Cardiac fibroblast (primary cell): ENCODE results near the gene HOXD8.
A peak's percentile ranks its signal among the peaks of the same experiment; 100 is the strongest.

Experiments
- DNase-seq, 2 donors: peaks; one replicate each; pipeline versions ENCODE4 v3.0.0 to v3.0.0-alpha.2; 2010; ENCODE audit warnings: low read depth in 2 of 2
- H3K4me3 ChIP-seq, 2 donors: replicated peaks in 1 of 2; 1 replicate in 1 of 2; 2 replicates in 1 of 2; pipeline ENCODE4 v1.5.1; 2011; ENCODE audit warnings: low read depth in 2 of 2, low read length in 2 of 2, mild to moderate bottlenecking in 2 of 2, moderate library complexity in 1 of 2
- CTCF ChIP-seq: IDR thresholded peaks from one replicate; pipeline ENCODE4 v1.5.1; 2011; ENCODE audit warnings: low read depth, mild to moderate bottlenecking, low read length, inconsistent platforms

The HOXD8 gene

GRCh38 chr2:176104316-176105077 is 25.0 kb upstream of the HOXD8 start:
- no peak overlapping the region for H3K4me3 ChIP-seq
- no peak for TF ChIP-seq CTCF
- DNase-seq: no peak

- H3K4me3 ChIP-seq: no peak overlapping the region
- no peak for TF ChIP-seq CTCF
- no peak for DNase-seq
Measured at GRCh38 chr2:176105078-176105729, 24.3 kb upstream of the HOXD8 start.

GRCh38 chr2:176105730-176106580 is 23.6 kb upstream of the HOXD8 start:
- H3K4me3 ChIP-seq: no peak overlapping the region
- TF ChIP-seq CTCF: no peak
- DNase-seq: no peak

DNA sequence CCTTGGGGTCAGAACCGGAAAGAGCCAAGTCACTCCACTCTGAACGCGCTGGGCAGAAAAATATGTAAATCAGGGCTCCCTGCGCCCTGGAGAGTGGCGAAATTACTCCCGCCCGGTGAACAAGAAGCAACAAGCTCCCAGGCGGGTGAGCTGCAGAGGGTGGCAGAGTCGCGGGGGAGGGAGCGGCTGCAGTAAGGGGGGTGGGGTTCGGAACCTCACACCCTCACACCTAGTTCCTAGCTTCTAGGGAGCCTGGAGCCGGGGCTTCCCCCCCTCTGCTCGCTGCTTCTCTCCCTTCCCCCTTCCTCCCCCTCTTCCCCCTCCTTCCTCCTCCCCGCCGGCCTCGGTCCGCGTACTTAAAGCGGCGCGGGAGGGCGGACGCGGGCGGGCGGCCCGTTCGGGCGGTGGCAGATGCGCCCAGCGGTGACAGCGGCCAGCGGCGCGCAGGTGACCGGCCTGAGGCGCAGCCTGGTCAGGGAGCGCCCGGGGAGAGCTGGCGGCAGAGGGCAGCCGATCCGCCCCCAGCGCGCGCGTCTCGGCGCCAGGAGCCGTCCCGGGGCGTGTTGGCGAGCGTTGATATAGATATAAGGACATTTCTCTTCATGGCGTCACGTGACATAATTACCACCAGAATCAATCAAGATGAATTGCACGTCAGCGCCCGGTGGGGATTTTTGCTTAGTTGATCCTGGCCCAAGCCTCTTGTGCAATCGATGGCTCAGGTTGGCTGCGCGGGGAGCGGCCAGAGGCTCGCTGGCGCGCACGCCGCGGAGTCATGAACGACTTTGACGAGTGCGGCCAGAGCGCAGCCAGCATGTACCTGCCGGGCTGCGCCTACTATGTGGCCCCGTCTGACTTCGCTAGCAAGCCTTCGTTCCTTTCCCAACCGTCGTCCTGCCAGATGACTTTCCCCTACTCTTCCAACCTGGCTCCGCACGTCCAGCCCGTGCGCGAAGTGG is 22.6 kb upstream of the HOXD8 start, which contains the start of gene HOXD11:
HOXD11 (plus strand) TSS at position 700 of the 959 bp plus-strand sequence; CDS start at position 776, 76 bp downstream.
- no peak for TF ChIP-seq CTCF
- no peak within 1 kb of the TSS for H3K4me3 ChIP-seq
- DNase-seq: peak in 1 of 2 donors; percentile 24

GRCh38 chr2:176107731-176108181 is 21.7 kb upstream of the HOXD8 start:
- no peak overlapping the region for H3K4me3 ChIP-seq
- no peak for TF ChIP-seq CTCF
- no peak for DNase-seq
